ENCODE data around the gene ISG20L2. TPM values are rescaled to one million over a fixed set of nuclear protein-coding genes. Genes with fewer than 3 reads are reported as not detected.

ISG20L2 gene
- total and polyA plus RNA-seq, 4 experiments from 2014 or later: 11.4 to 53.1 (median 33.6) TPM

GRCh38 chr1:156733989-156734584 lies 5.5 kb upstream of the ISG20L2 start:
- no peaks in the 10 kb centered on the region for H3K27me3 ChIP-seq (ENCODE audit: insufficient read depth, low read length)
- intact Hi-C loops (cut with micrococcal nuclease): no loop called here
- no peaks in the 10 kb centered on the region for H3K9me3 ChIP-seq (ENCODE audit: control insufficient read depth in 1 of 2, low read length in 2 of 2)
- H3K4me1 ChIP-seq (ENCODE audit: insufficient read depth, low read length): peaks cover 5% of the 10 kb centered on the region
- no peak overlapping the region for H3K27ac Mint-ChIP-seq
- H3K36me3 ChIP-seq (ENCODE audit: insufficient read depth, low read length): no peaks in the 10 kb centered on the region
- POLR2A ChIA-PET (ENCODE audit: partially characterized antibody): no interaction called here
- H3K27ac ChIP-seq (ENCODE audit: low read depth, low read length): no peak overlapping the region
- no peaks in the 10 kb centered on the region for H3K9me3 Mint-ChIP-seq
- no peak overlapping the region for H3K4me3 Mint-ChIP-seq
- no peak overlapping the region for H3K4me3 ChIP-seq (ENCODE audit: low read length in 2 of 2)
- H3K4me1 Mint-ChIP-seq: peaks cover 4 to 17% (median 7%) of the 10 kb centered on the region in 4 donors
- peaks cover 0 to 17% of the 10 kb centered on the region in 2 donors for H3K36me3 Mint-ChIP-seq
- no peaks in the 10 kb centered on the region for H3K27me3 Mint-ChIP-seq
- CTCF ChIA-PET (ENCODE audit: partially characterized antibody): interaction anchor here (1.4 kb wide), 1 partner anchor 45 kb away, joined by 4 read pairs; no protein-coding TSS in a partner anchor
- no peak for DNase-seq

GRCh38 chr1:156727926-156728598 lies 504 bp downstream of the ISG20L2 start, which contains the start of gene METTL25B:
METTL25B (plus strand) TSS chr1:156728469; CDS start chr1:156729105, 636 bp downstream.
- DNase-seq: peak in 1 of 5 donors; percentile 81
- H3K9me3 ChIP-seq (ENCODE audit: control insufficient read depth in 1 of 2, low read length in 2 of 2): no peaks in the 10 kb centered on the region
- peak within 1 kb of the TSS in 3 of 7 donors; percentile 94 to 99 (median 98) for H3K27ac Mint-ChIP-seq
- H3K36me3 Mint-ChIP-seq: peaks cover 16 to 35% of the 10 kb centered on the region in 2 donors
- no peaks in the 10 kb centered on the region for H3K27me3 Mint-ChIP-seq
- H3K4me1 Mint-ChIP-seq: peaks cover 11 to 24% (median 15%) of the 10 kb centered on the region in 4 donors
- peaks cover 23% of the 10 kb centered on the region for H3K36me3 ChIP-seq (ENCODE audit: insufficient read depth, low read length)
- H3K27me3 ChIP-seq (ENCODE audit: insufficient read depth, low read length): no peaks in the 10 kb centered on the region
- peak within 1 kb of the TSS; percentile 96 to 99 for H3K4me3 ChIP-seq (ENCODE audit: low read length in 2 of 2)
- H3K27ac ChIP-seq (ENCODE audit: low read depth, low read length): peak within 1 kb of the TSS; percentile 90
- H3K4me3 Mint-ChIP-seq: no peak within 1 kb of the TSS
- no peaks in the 10 kb centered on the region for H3K9me3 Mint-ChIP-seq
- peaks cover 54% of the 10 kb centered on the region for H3K4me1 ChIP-seq (ENCODE audit: insufficient read depth, low read length)
- ChIA-PET CTCF (ENCODE audit: partially characterized antibody) (interaction anchor here (1.3 to 6.9 kb wide), 20 partner anchors 9 to 199 kb away, joined by 3 to 314 read pairs (median 16); partner anchors contain the start of genes CRABP2, HDGF, INSRR and MRPL24), POLR2A (ENCODE audit: partially characterized antibody) (interaction anchor here (0.6 to 7.8 kb wide), 22 partner anchors 9 to 227 kb away, joined by 3 to 126 read pairs (median 6); partner anchors contain the start of genes CRABP2, HDGF, MEF2D and MRPL24)
- intact Hi-C loops (cut with micrococcal nuclease): loop anchor here (1.0 to 5.0 kb wide), 7 partner anchors 13 to 223 kb away; partner anchors contain the start of genes HDGF, MRPL24, PRCC and SH2D2A

- H3K4me1 ChIP-seq (ENCODE audit: insufficient read depth, low read length): peaks cover 54% of the 10 kb centered on the region
- no peaks in the 10 kb centered on the region for H3K27me3 ChIP-seq (ENCODE audit: insufficient read depth, low read length)
- intact Hi-C loops (cut with micrococcal nuclease): loop anchor here (5.0 kb wide), 1 partner anchor 100 kb away; no protein-coding TSS in a partner anchor
- Mint-ChIP-seq H3K36me3 (peaks cover 16 to 32% of the 10 kb centered on the region in 2 donors), H3K4me3 (no peak overlapping the region), H3K4me1 (peaks cover 11 to 24% (median 15%) of the 10 kb centered on the region in 4 donors), H3K27ac (peak overlapping the region in 3 of 7 donors; percentile 94 to 99 (median 98)), H3K9me3 (no peaks in the 10 kb centered on the region), H3K27me3 (no peaks in the 10 kb centered on the region)
- no peak for DNase-seq
- ChIA-PET CTCF (ENCODE audit: partially characterized antibody) (interaction anchor here (1.3 to 6.9 kb wide), 26 partner anchors 9 to 200 kb away, joined by 3 to 314 read pairs (median 16); partner anchors contain the start of genes CRABP2, HDGF, INSRR and MRPL24), POLR2A (ENCODE audit: partially characterized antibody) (interaction anchor here (0.7 to 7.8 kb wide), 15 partner anchors 8 to 136 kb away, joined by 3 to 126 read pairs (median 20); partner anchors contain the start of genes CRABP2, HDGF, MRPL24 and NAXE)
- H3K36me3 ChIP-seq (ENCODE audit: insufficient read depth, low read length): peaks cover 28% of the 10 kb centered on the region
- H3K27ac ChIP-seq (ENCODE audit: low read depth, low read length): peak overlapping the region; percentile 90
- H3K9me3 ChIP-seq (ENCODE audit: control insufficient read depth in 1 of 2, low read length in 2 of 2): no peaks in the 10 kb centered on the region
- H3K4me3 ChIP-seq (ENCODE audit: low read length in 2 of 2): peak overlapping the region; percentile 96 to 99
Observed at GRCh38 chr1:156727492-156727891, 1.1 kb downstream of the ISG20L2 start.

GRCh38 chr1:156726549-156727226 lies 1.9 kb downstream of the ISG20L2 start:
- Histone ChIP-seq H3K4me1 (ENCODE audit: insufficient read depth, low read length) (peaks cover 54% of the 10 kb centered on the region), H3K36me3 (ENCODE audit: insufficient read depth, low read length) (peaks cover 31% of the 10 kb centered on the region), H3K4me3 (ENCODE audit: low read length in 2 of 2) (peak overlapping the region; percentile 96 to 99), H3K9me3 (ENCODE audit: control insufficient read depth in 1 of 2, low read length in 2 of 2) (no peaks in the 10 kb centered on the region), H3K27ac (ENCODE audit: low read depth, low read length) (peak overlapping the region; percentile 90), H3K27me3 (ENCODE audit: insufficient read depth, low read length) (no peaks in the 10 kb centered on the region)
- Mint-ChIP-seq H3K4me3 (no peak overlapping the region), H3K27ac (peak overlapping the region in 1 of 7 donors; percentile 98), H3K9me3 (no peaks in the 10 kb centered on the region), H3K4me1 (peaks cover 11 to 24% (median 15%) of the 10 kb centered on the region in 4 donors), H3K27me3 (no peaks in the 10 kb centered on the region), H3K36me3 (peaks cover 16 to 35% of the 10 kb centered on the region in 2 donors)
- ChIA-PET CTCF (ENCODE audit: partially characterized antibody) (interaction anchor here (0.6 to 6.9 kb wide), 49 partner anchors 9 to 370 kb away, joined by 3 to 314 read pairs (median 7); partner anchors contain the start of genes CRABP2, HDGF, INSRR and MRPL24), POLR2A (ENCODE audit: partially characterized antibody) (interaction anchor here (0.9 to 7.8 kb wide), 20 partner anchors 10 to 226 kb away, joined by 3 to 126 read pairs (median 6); partner anchors contain the start of genes CRABP2, HDGF, MEF2D and MRPL24)
- intact Hi-C loops (cut with micrococcal nuclease): loop anchor here (1.0 to 5.0 kb wide), 4 partner anchors 37 to 166 kb away; partner anchors contain the start of gene NTRK1
- DNase-seq: peak; percentile 48 to 64 (median 59)

- Histone ChIP-seq H3K9me3 (ENCODE audit: control insufficient read depth in 1 of 2, low read length in 2 of 2) (no peaks in the 10 kb centered on the region), H3K4me1 (ENCODE audit: insufficient read depth, low read length) (peaks cover 54% of the 10 kb centered on the region), H3K27me3 (ENCODE audit: insufficient read depth, low read length) (no peaks in the 10 kb centered on the region), H3K36me3 (ENCODE audit: insufficient read depth, low read length) (peaks cover 40% of the 10 kb centered on the region), H3K4me3 (ENCODE audit: low read length in 2 of 2) (peak overlapping the region; percentile 8 to 99), H3K27ac (ENCODE audit: low read depth, low read length) (peak overlapping the region; percentile 90)
- ChIA-PET POLR2A (ENCODE audit: partially characterized antibody) (interaction anchor here (0.7 to 7.8 kb wide), 17 partner anchors 10 to 221 kb away, joined by 3 to 126 read pairs (median 4); partner anchors contain the start of genes HDGF, MRPL24, NTRK1 and PRCC), CTCF (ENCODE audit: partially characterized antibody) (interaction anchor here (0.6 to 6.9 kb wide), 49 partner anchors 8 to 369 kb away, joined by 3 to 314 read pairs (median 7); partner anchors contain the start of genes CRABP2, HDGF, INSRR and MRPL24)
- peak; percentile 73 to 79 (median 77) for DNase-seq
- H3K4me1 Mint-ChIP-seq: peaks cover 11 to 24% (median 15%) of the 10 kb centered on the region in 4 donors
- no peak overlapping the region for H3K27ac Mint-ChIP-seq
- H3K9me3 Mint-ChIP-seq: no peaks in the 10 kb centered on the region
- no peak overlapping the region for H3K4me3 Mint-ChIP-seq
- H3K36me3 Mint-ChIP-seq: peaks cover 22 to 43% of the 10 kb centered on the region in 2 donors
- no peaks in the 10 kb centered on the region for H3K27me3 Mint-ChIP-seq
- intact Hi-C loops (cut with micrococcal nuclease): loop anchor here (1.0 to 5.0 kb wide), 5 partner anchors 36 to 167 kb away; partner anchors contain the start of gene NTRK1
Observed at GRCh38 chr1:156725683-156726280, 2.8 kb downstream of the ISG20L2 start.

- H3K4me3 Mint-ChIP-seq: no peak overlapping the region
- no peak for DNase-seq
- no peaks in the 10 kb centered on the region for H3K9me3 Mint-ChIP-seq
- Histone ChIP-seq H3K27ac (ENCODE audit: low read depth, low read length) (no peak overlapping the region), H3K9me3 (ENCODE audit: control insufficient read depth in 1 of 2, low read length in 2 of 2) (no peaks in the 10 kb centered on the region), H3K4me3 (ENCODE audit: low read length in 2 of 2) (no peak overlapping the region), H3K27me3 (ENCODE audit: insufficient read depth, low read length) (no peaks in the 10 kb centered on the region), H3K4me1 (ENCODE audit: insufficient read depth, low read length) (peaks cover 34% of the 10 kb centered on the region), H3K36me3 (ENCODE audit: insufficient read depth, low read length) (peaks cover 44% of the 10 kb centered on the region)
- peaks cover 31 to 47% of the 10 kb centered on the region in 2 donors for H3K36me3 Mint-ChIP-seq
- CTCF ChIA-PET (ENCODE audit: partially characterized antibody): interaction anchor here (0.7 to 14.1 kb wide), 4 partner anchors 10 to 94 kb away, joined by 3 to 146 read pairs (median 6); partner anchors contain the start of gene CRABP2
- POLR2A ChIA-PET (ENCODE audit: partially characterized antibody): interaction anchor here (1.2 kb wide), 1 partner anchor 14 kb away, joined by 3 read pairs; no protein-coding TSS in a partner anchor
- peaks cover 0 to 20% (median 13%) of the 10 kb centered on the region in 4 donors for H3K4me1 Mint-ChIP-seq
- intact Hi-C loops (cut with micrococcal nuclease): no loop called here
- H3K27me3 Mint-ChIP-seq: no peaks in the 10 kb centered on the region
- H3K27ac Mint-ChIP-seq: no peak overlapping the region
Observed at GRCh38 chr1:156721535-156721934, 7.0 kb downstream of the ISG20L2 start.
